NCI-H128 (cell line): ENCODE measurements around the gene HAUS8.
A peak's percentile ranks its signal among the peaks of the same experiment; 100 is the strongest.
"Not testable (repeated sequence)": the region's sequence is repeated elsewhere in the genome, so short reads cannot be mapped to it uniquely, and the experiment has no call there.

ENCODE experiments used
- DNase-seq: peaks from one replicate; lab custom pipeline; 2025; ENCODE audit not compliant: unreplicated experiment; lab: John Stamatoyannopoulos, UW

The HAUS8 gene, protein sequence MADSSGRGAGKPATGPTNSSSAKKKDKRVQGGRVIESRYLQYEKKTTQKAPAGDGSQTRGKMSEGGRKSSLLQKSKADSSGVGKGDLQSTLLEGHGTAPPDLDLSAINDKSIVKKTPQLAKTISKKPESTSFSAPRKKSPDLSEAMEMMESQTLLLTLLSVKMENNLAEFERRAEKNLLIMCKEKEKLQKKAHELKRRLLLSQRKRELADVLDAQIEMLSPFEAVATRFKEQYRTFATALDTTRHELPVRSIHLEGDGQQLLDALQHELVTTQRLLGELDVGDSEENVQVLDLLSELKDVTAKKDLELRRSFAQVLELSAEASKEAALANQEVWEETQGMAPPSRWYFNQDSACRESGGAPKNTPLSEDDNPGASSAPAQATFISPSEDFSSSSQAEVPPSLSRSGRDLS

DNA sequence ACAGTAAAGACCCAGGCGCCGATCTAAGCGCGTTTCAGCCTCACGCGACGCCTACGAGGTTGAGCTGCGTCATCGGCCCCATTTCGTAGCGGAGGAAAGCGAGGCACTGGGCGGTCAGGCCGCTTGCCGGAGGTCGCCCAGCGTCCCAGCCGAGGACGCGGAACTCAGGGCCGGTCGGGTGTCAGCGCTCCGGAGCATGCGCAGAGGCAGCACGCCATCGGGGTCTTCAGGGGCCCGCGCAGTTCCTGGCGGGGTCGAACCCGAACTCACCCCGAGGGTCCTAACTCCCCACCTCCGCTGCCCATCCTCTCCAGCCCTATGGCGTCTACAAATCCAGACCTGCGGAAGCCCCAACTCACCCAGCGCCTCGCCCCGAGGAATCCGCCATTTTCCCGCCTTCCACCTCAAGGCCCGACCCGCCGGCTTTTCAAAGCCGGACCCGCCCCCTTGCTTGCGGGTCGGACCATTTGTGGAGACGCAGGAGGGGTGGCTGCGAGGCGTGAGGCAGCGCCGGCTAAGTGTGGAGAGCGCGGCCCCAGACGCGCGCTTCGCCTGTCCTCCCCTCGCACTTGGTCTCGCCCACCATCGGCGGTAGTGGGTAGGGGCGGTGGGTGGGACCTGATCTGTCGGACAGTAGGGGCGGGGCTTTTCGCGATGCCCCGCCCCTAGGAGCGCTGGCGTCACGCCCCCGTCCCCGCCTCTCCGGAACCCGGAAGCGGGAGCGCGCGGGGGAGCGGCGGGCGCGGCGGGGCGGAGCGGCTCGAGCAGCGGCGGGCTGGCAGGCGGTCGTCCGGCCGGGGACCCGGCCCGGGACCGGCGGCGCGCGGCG lies at the start of gene HAUS8, which contains the start of gene MYO9B:
Gene HAUS8, minus strand, starts transcription at position 418 of the 829 bp plus-strand sequence. Its CDS starts 30 bp downstream, at position 388.
Gene MYO9B, plus strand, starts transcription at position 743 of the 829 bp plus-strand sequence. CDS start 25,941 bp downstream, outside the sequence.
- peak; percentile 98 for DNase-seq

DNA sequence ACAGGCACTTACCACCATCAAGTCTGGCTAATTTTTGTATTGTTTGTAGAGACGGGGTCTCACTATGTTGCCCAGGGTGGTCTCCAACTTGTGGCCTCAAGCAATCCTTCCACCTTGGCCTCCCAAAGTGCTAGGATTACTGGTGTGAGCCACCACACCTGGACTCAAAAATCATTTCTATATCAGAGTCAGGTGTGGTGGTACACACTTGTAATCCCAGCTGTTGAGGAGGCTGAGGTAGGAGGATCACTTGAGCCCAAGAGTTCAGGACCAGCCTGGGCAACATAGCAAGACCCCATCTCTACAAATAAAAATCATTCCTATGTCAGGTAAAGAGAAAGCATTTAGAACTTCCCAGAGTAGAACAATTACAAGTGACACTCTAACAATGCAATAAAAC lies 48.8 kb upstream of the HAUS8 start:
- no peak for DNase-seq

DNA sequence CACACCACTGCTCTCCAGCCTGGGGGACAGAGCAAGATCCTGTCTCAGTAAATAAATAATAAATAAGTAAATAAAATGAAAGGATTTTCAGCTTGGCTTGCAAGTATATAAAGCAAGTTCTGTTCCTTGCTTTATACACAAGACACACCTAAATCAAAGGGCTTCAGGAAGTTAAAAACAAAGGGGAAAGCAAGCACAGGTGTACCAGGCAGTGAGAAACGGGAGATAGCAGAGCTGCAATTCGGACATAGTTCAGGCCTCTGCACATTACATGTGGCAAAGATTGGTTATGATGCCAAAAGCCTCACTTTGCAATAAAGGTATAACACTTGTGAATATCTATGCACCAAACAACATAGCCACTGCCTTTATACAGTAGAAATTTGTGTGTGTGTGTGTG lies 47.8 kb upstream of the HAUS8 start:
- DNase-seq, result no peak

DNA sequence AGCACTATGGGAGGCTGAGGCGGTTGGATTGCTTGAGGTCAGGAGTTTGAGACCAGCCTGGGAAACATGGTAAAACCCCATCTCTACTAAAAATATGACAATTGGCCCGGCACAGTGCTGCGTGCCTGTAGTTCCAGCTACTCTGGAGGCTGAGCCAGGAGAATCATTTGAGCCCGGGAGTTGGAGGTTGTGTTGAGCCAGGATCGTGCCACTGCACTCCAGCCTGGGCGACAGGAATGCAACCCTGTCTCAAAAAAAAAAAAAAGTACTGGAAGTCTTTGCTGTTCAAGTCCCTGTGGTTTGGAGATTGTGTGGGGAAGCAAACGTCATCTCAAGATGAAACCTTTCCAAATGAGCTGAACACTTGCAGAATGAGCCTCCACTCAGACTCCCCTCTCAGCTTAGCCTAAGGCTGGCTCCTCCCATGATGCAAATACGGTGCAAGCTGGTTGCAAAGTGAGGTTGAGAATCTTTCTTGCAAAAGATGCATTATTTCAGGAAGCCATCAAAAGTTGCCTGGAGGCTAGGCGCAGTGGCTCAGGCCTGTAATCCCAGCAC lies 46.6 kb upstream of the HAUS8 start:
- no peak for DNase-seq

DNA sequence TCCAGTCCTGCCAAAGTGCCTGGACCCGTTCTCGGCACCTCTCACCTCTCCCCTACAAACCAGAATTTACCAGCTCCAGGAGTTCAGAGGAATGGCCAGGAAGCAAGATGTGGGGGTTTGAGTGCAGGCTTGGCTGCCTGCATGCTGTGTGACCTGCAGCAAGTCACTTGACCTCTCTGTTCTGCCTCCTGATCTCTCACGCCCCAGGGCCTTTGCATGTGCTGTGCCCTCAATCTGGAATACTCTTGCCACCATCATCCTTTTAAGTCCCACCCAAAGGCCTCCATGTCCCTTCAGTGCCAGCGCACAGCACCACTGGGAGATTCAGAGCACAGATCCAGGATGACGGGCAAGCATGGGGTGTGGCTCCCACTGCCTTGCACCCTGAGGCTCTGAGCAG lies 43.7 kb upstream of the HAUS8 start:
- DNase-seq, result no peak

DNA sequence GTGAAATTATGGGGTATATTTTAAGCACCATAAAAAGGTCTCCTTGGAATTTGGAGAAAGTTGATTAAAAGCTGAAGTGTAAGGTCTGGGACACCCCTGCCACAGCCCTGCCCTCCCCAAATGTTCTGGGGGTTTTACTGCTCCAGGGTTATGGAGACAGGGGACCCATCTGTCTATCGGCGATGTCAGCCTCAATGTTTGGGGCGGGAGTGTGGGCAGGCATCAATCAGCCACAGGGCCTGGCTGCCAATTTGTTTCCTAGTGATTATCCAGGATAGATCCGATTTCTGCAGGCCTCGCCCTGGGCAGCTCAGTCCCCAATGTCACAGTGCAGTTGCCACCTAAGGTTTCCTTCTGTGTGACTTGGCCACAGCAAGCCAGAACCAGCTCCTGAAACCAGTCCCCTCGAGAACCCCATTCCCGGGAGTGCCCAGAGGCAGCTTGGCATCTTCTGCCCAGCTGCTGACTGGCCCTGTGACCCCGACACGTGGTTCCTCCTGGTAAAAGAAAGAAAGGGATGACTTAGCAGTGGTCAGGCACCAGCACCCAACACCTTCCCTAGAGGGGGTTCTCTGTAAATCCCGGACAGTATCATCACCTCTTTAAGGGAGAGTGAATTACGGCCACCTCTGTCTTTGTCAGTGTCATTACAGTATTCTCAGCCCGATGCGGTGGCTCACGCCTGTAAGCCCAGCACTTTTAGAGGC lies 41.9 kb upstream of the HAUS8 start:
- DNase-seq, result no peak

DNA sequence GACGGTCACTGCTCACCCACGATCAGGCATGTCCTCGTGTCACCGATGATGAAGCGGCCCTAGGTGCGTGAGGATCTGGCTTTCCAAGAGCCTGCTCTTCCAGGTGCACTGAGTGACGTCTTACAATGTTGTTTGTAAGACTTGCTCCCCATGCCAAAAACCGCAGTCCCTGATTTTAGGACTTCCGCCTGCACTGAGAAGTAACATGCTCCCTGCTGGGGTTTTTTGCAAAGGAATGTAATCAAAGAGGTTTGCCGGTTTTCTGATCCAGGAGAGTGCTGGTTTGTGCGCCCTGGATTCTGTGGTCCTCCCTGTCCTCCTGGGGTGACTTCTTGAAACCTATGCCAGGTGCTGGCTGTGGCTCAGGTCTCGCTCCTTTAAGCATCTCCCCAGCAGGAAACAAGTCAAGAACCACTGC lies 39.2 kb upstream of the HAUS8 start:
- DNase-seq, result no peak

DNA sequence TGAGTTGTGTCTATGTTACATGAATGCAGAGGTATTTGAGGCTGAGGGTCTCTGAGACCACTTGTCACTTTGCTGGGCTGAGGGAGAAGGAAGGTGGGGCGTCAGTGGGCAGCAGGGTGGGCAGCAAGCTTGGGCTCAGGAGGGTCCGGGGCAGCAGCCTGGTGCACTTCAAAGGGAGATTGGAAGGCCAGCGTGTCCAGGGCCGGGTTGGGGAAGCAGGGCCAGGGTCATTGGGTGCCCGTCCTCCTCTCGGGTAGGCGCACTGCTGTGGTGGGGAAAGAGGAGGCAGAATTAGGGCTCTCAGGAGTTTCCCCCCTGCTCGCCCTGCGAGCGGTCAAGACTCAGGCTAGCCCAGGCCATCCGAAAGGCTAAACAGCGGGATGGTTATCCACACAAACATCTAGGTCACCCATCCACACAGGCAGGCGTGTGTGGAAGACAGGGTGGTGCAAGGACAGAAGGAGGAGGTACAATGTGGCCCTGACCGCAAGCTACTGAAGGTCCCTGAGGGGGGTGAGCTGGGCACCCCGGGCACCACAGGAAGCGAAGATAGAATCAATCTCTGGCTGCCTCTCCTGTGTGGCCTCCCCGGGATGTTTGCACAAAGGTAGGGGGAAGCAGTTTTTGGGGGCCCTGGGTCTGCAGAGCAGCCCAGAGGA lies 38.0 kb upstream of the HAUS8 start:
- no peak for DNase-seq

DNA sequence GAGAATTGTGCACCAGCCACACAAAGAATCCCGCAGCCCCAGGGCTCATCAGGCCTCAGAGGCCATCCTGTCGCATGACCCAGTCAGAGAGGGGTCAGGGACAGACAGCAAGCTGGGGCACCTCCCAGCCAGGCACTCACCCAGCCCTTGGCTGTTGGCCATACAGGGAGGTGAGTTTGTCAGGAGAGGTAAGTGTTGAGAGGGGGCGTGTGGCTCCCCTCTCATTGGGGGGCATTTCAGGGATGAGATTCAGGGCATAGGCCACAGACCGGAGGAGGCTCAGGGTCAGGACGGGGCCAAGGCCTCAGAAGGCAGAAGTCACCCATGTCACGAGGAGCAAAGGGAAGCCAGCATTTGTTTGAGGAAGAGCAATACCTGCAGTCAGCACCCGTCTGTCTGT lies 37.4 kb upstream of the HAUS8 start:
- DNase-seq, result no peak

DNA sequence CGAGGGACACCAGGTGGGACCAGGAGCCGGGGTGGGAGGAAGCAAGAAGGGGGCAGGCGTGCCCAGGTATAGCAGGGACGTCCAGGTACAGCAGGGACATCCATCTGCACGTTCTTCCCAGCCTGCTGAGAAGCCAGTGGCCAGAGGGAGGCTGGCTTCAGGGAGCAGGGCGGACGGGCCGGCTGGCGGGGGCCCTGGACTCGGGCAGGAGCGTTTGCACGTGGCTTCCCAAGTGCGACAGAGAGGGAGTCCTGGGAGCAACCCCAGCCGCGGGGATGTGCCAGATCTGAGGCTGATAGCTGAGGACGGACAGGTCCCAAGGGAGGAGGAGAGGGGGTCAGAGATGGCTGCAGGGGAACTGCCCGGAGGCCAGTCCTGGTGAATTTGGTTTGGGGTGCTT lies 37.0 kb upstream of the HAUS8 start:
- no peak for DNase-seq

DNA sequence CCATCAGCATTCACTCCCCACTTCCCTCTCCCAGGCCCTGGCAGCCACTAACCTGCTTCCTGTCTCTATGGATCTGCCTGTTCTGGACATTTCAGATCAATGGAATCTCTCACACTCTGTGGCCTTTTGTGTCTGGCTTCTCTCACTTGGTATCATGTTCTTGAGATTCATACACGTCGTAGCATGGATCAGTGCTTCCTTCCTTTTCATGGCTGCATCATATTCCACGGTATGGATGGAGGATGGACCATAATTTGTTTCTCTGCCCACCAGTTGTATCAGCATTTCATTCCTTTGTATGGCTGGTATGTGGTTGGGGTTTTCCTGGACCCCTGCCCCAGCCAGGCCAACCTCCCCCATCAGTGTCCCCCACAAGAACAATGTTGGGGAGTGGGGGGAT lies 36.5 kb upstream of the HAUS8 start:
- DNase-seq, result no peak

DNA sequence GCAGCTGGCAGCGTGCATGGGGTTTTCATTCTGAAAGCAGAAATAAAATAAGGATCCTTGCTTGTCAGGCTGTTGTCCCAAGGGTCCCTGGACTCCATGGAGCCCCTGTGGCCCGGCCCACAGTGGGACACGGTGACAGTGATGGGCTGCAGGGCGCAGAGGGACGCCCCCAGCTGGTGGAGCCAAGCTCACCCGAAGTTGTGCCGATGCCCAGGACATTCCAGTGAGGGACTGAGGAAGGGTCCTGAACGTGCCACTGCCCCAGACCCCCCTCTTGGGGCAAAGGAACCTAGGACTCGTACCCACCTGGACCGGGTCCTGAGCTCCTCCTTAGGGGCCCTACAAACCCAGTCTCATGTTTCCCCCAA lies 35.3 kb upstream of the HAUS8 start:
- DNase-seq, result no peak

DNA sequence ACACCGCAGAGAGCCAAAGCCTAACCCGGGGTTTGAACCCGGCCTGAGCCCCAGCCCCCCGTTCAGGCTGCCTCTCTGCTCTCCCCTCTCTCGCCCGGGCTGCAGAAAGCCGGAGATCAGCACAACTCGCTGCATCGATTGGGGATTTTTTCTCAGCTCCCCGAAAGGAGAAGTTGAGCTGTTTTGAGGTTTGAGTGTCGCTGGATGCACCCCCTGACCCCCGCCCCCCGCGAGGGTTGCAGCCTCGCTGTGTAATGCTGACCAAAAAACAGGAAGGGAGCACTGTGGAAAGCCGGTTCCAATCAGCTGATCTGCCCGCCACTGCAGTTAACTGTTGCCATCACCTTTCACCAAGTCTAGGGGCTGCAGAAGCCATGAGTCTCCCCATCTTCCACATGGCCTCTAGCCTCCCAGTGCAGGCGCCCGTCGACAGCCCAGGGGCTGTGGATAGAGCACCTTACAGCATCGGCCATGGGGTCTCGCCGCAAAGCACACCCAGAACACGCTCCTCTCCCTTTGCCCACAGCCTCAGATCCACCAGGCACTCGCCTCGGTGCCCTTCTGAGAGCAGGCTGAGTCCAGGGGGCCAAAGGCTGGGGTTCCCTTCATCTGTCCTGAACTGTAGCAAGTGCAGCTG lies 34.8 kb upstream of the HAUS8 start:
- DNase-seq, result no peak

DNA sequence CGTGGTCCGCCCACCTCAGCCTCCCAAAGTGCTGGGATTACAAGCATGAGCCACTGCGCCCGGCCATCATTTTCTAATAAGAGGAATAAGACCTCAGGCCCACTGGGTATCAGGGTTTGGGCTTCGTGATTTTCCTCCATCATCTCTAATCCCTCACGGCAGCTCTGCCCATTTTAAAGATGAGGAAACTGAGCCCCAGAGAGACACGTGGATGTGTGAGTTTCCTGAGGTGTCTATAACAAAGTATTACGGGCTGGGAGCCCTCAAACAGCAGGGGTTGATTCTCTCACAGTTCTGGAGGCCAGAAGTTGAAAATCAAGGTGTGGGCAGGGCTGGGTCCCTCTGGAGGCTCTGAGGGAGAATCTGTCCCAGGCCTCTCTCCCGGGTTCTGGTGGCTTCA lies 34.0 kb upstream of the HAUS8 start:
- DNase-seq, result no peak

DNA sequence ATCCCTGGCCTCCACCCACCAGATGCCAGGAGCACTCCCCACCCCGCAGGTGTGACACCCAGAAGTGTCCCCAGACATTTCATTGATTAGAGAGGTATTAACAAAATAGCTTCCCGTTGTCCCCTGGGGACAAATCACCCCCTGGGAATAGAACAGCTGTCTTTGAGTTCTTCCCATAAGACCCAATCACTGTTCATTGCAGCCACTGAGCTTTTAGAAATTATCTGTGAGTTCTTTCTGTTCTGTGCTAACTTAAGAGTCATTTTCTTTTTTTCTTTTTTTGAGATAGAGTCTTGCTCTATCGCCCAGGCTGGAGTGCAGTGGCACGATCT lies 33.2 kb upstream of the HAUS8 start:
- no peak for DNase-seq

DNA sequence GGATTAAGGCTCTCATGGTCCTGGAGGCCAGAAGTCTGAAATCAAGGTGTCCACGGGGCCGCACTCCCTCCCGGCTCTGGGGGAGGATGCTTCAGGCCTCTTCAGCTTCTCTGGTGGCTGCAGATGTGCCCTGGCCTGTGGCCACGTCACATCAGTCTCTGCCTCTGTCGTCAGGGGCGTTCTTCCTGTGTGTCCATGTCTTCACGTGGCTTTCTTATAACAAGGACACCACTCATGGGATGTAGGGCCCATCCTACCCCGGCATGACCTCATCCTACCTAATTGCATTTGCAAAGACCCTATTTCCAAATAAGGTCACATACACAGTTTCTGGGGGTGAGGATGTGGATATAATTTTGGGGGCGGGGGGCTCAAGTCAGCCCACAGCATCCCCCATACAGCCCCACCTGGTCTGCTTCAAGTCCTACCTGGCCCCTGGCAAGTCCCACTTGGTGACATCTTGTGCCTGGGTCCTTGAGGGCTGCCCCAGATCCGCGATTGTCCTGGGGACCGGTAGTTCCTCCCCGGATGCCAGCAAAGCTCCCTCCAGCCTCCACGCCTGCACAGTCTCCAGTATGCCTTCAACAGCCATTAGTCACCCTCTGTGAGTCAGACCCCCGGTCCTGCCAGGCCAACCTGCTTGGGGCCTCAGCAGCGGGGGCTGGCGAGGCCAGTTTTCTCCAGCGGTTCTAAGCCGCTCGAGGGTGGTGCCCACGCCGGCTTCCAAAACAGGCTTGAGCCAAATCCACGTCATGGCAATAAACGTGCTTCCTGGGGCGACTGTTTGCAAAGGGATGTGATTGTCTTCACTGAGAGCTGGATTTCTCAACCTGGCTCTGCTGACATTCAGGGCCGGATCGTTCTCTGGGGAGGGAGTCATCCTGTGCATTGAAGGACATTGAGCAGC lies 32.5 kb upstream of the HAUS8 start:
- no peak for DNase-seq

DNA sequence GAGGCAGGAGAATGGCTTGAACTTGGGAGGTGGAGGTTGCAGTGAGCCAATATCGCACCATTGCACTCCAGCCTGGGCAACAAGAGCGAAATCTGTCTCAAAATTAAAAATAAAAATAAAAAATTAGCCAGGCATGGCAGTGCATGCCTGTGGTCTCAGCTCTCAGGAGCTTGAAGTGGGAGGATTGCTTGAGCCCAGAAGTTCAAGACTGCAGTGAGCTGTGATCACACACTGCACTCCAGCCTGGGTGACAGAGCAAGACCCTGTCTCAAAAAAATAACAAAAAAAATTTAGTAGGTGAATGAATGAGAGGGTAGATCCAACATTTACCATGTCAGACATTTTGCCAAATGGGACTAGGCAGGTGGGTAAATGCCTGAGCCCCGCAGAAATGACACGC lies 31.7 kb upstream of the HAUS8 start:
- DNase-seq, result not testable (repeated sequence)

DNA sequence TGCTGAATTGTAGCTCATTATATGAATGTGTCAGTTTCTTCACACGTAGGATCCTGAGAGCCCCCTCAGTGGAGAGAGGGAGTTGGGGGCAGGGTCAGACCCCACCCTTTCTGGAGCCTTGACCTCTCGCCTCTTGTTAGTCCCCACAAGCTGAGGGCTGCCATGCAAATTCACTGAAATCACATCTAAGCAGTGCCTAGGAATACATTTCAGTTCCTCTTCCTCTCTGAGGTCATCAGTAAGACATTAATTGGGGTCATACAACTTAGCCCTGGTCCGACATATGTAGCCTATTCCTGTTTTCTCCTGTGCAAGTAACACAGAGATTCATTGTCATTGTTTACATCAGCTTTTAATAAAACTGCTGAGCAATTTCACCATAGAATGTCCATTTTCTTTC lies 30.3 kb upstream of the HAUS8 start:
- DNase-seq, result no peak

DNA sequence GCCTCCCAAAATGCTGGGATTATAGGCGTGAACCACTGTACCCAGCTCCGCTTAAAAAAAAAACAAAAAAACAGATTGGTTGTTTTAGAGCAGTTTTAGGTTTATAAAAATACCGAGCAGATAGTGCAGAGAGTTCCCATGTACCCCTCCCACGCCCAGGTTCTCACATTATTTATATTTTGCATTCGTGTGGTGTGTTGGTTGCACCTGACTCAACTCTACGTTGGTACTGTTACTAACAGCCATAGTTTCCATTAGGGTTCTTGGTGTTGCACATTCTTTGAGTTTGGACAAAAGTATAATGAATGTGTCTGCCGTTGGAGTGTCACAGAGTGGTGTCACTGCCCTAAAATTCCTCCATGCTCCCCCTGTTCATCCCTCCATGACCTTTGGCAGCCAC lies 29.4 kb upstream of the HAUS8 start:
- DNase-seq, result no peak
